Common myeloid progenitor, CD34-positive (primary cell): ENCODE results near the gene LTBP1.

ENCODE experiments used
- CTCF ChIA-PET: fragments of 350-600 bp; sonication (Branson Sonifier 250); formaldehyde crosslinking; loops from one replicate; lab custom pipeline; 2021; ENCODE audit warnings: antibody characterized with exemption; lab: Charles Lee
- POLR2A ChIA-PET: fragments of 350-600 bp; sonication (Branson Sonifier 250); formaldehyde crosslinking; loops from one replicate; lab custom pipeline; 2021; ENCODE audit warnings: antibody characterized with exemption; lab: Charles Lee
- DNase-seq, 3 donors: peaks; one replicate each; pipeline versions ENCODE4 v3.0.0 to v3.0.0-alpha.2; 2013
- H3K27ac ChIP-seq, 2 experiments: 1 replicate in 1 of 2; 2 replicates in 1 of 2; pipeline ENCODE4 v1.7.0; 2013; ENCODE audit warnings: inconsistent platforms in 2 of 2, low read length in 2 of 2, mild to moderate bottlenecking in 2 of 2, low read depth in 1 of 2, moderate library complexity in 1 of 2; ENCODE audit not compliant: severe bottlenecking in 2 of 2, insufficient read depth in 1 of 2, poor library complexity in 1 of 2
- H3K27me3 ChIP-seq, 5 experiments: replicated peaks in 2 of 5; 1 replicate in 3 of 5; 2 replicates in 2 of 5; pipeline versions ENCODE4 v1.6.1 to v1.7.0; 2013; ENCODE audit warnings: low read length in 4 of 5, mild to moderate bottlenecking in 2 of 5, moderate library complexity in 2 of 5, inconsistent platforms in 1 of 5; ENCODE audit not compliant: insufficient read depth in 5 of 5, control insufficient read depth in 4 of 5
- H3K36me3 ChIP-seq, 4 experiments: 1 replicate in 2 of 4; 2 replicates in 2 of 4; pipeline versions ENCODE4 v1.6.1 to v1.7.0; 2013; ENCODE audit warnings: low read length in 3 of 4, control low read depth in 1 of 4, mild to moderate bottlenecking in 1 of 4; ENCODE audit not compliant: control insufficient read depth in 4 of 4, insufficient read depth in 4 of 4
- H3K4me1 ChIP-seq, 4 experiments: 1 replicate in 3 of 4; 2 replicates in 1 of 4; pipeline versions ENCODE4 v1.6.1 to v1.7.1; 2013; ENCODE audit warnings: low read length in 3 of 4, mild to moderate bottlenecking in 3 of 4, control low read depth in 1 of 4, inconsistent platforms in 1 of 4, moderate library complexity in 1 of 4; ENCODE audit not compliant: control insufficient read depth in 4 of 4, insufficient read depth in 4 of 4; ENCODE audit errors: control extremely low read depth in 1 of 4
- H3K4me3 ChIP-seq, 7 experiments: 1 replicate in 4 of 7; 2 replicates in 3 of 7; pipeline versions ENCODE4 v1.5.1 to v1.7.0; 2013; ENCODE audit warnings: mild to moderate bottlenecking in 7 of 7, low read length in 6 of 7, moderate library complexity in 6 of 7, inconsistent platforms in 2 of 7, low read depth in 2 of 7, control low read depth in 1 of 7; ENCODE audit not compliant: insufficient read depth in 4 of 7, control insufficient read depth in 1 of 7; ENCODE audit errors: extremely low read depth in 1 of 7
- H3K9me3 ChIP-seq, 5 experiments: 1 replicate in 4 of 5; 2 replicates in 1 of 5; pipeline versions ENCODE4 v1.6.1 to v1.7.1; 2013; ENCODE audit warnings: low read length in 4 of 5, mild to moderate bottlenecking in 2 of 5, inconsistent platforms in 1 of 5, low read depth in 1 of 5, moderate library complexity in 1 of 5; ENCODE audit not compliant: control insufficient read depth in 4 of 5, insufficient read depth in 2 of 5; ENCODE audit errors: control extremely low read depth in 1 of 5
- WGBS: methylation state at CpG from one replicate; pipeline ENCODE4 v1.1.5; 2013; ENCODE audit not compliant: insufficient coverage; 5-methylcytosine and 5-hydroxymethylcytosine counted together

Gene LTBP1

GRCh38 chr2:33073018-33073417 lies 126.3 kb downstream of the LTBP1 start:
- 100% methylated on average over 1 of the region's 4 CpGs for whole genome bisulfite sequencing

GRCh38 chr2:33074197-33074596 lies 127.4 kb downstream of the LTBP1 start:
- Histone ChIP-seq H3K4me1 (no peaks in the 10 kb centered on the region), H3K27ac (no peak overlapping the region), H3K4me3 (no peak overlapping the region), H3K27me3 (no peaks in the 10 kb centered on the region), H3K9me3 (no peaks in the 10 kb centered on the region), H3K36me3 (no peaks in the 10 kb centered on the region)
- DNase-seq = no peak
- WGBS = 96% methylated on average over 4 of the region's 6 CpGs
- POLR2A ChIA-PET = no interaction called here
- CTCF ChIA-PET = no interaction called here

More at GRCh38 chr2:33073018-33073417, 126.3 kb downstream of the LTBP1 start:
- DNase-seq = no peak
- ChIA-PET POLR2A (no interaction called here), CTCF (no interaction called here)
- no peaks in the 10 kb centered on the region for H3K36me3 ChIP-seq
- no peak overlapping the region for H3K27ac ChIP-seq
- H3K4me3 ChIP-seq = no peak overlapping the region
- no peaks in the 10 kb centered on the region for H3K27me3 ChIP-seq
- H3K4me1 ChIP-seq = no peaks in the 10 kb centered on the region
- no peaks in the 10 kb centered on the region for H3K9me3 ChIP-seq

GRCh38 chr2:33077311-33077710 lies 130.6 kb downstream of the LTBP1 start:
- Histone ChIP-seq H3K4me1 (no peaks in the 10 kb centered on the region), H3K9me3 (no peaks in the 10 kb centered on the region), H3K4me3 (no peak overlapping the region), H3K36me3 (no peaks in the 10 kb centered on the region), H3K27me3 (no peaks in the 10 kb centered on the region), H3K27ac (no peak overlapping the region)
- CTCF ChIA-PET = no interaction called here
- WGBS = 90% methylated on average over 2 of the region's 8 CpGs
- no peak for DNase-seq
- POLR2A ChIA-PET = no interaction called here

- no peak overlapping the region for H3K27ac ChIP-seq
- H3K4me1 ChIP-seq = no peaks in the 10 kb centered on the region
- no peak overlapping the region for H3K4me3 ChIP-seq
- ChIA-PET CTCF (no interaction called here), POLR2A (no interaction called here)
- H3K9me3 ChIP-seq = no peaks in the 10 kb centered on the region
- no peaks in the 10 kb centered on the region for H3K27me3 ChIP-seq
- WGBS = 25% methylated on average over 4 of the region's 4 CpGs
- DNase-seq = peak in 1 of 3 donors; percentile 15
- H3K36me3 ChIP-seq = no peaks in the 10 kb centered on the region
These were observed 131.1 kb downstream of the LTBP1 start for GRCh38 chr2:33077844-33078243.

- no peak overlapping the region for H3K4me3 ChIP-seq
- H3K36me3 ChIP-seq = no peaks in the 10 kb centered on the region
- no peak overlapping the region for H3K27ac ChIP-seq
- CTCF ChIA-PET = no interaction called here
- no peaks in the 10 kb centered on the region for H3K27me3 ChIP-seq
- H3K9me3 ChIP-seq = no peaks in the 10 kb centered on the region
- WGBS = 100% methylated on average over 2 of the region's 7 CpGs
- POLR2A ChIA-PET = no interaction called here
- H3K4me1 ChIP-seq = peaks cover 0 to 9% (median 6%) of the 10 kb centered on the region in 4 experiments
- DNase-seq = no peak
These were observed 134.9 kb downstream of the LTBP1 start for GRCh38 chr2:33081691-33082090.

GRCh38 chr2:33083699-33084387 lies 137.1 kb downstream of the LTBP1 start:
- Histone ChIP-seq H3K9me3 (no peaks in the 10 kb centered on the region), H3K27ac (no peak overlapping the region), H3K4me1 (peaks cover 0 to 9% (median 6%) of the 10 kb centered on the region in 4 experiments), H3K4me3 (no peak overlapping the region), H3K27me3 (no peaks in the 10 kb centered on the region), H3K36me3 (no peaks in the 10 kb centered on the region)
- POLR2A ChIA-PET = no interaction called here
- CTCF ChIA-PET = interaction anchor here (0.9 kb wide), 1 partner anchor 13 kb away, joined by 3 read pairs; no protein-coding TSS in a partner anchor
- 43% methylated on average over 3 of the region's 6 CpGs for WGBS
- DNase-seq = peak; percentile 2 to 42 (median 28)

- no peaks in the 10 kb centered on the region for H3K9me3 ChIP-seq
- H3K4me3 ChIP-seq = no peak overlapping the region
- H3K4me1 ChIP-seq = peaks cover 0 to 9% (median 6%) of the 10 kb centered on the region in 4 experiments
- no peaks in the 10 kb centered on the region for H3K36me3 ChIP-seq
- WGBS = 79% methylated on average over 6 of the region's 7 CpGs
- ChIA-PET POLR2A (no interaction called here), CTCF (no interaction called here)
- H3K27ac ChIP-seq = no peak overlapping the region
- DNase-seq = peak in 2 of 3 donors; percentile 27 to 29
- H3K27me3 ChIP-seq = no peaks in the 10 kb centered on the region
These were observed 137.7 kb downstream of the LTBP1 start for GRCh38 chr2:33084433-33084832.
